ENCODE measurements around the gene SLC44A3.

SLC44A3 gene

DNA sequence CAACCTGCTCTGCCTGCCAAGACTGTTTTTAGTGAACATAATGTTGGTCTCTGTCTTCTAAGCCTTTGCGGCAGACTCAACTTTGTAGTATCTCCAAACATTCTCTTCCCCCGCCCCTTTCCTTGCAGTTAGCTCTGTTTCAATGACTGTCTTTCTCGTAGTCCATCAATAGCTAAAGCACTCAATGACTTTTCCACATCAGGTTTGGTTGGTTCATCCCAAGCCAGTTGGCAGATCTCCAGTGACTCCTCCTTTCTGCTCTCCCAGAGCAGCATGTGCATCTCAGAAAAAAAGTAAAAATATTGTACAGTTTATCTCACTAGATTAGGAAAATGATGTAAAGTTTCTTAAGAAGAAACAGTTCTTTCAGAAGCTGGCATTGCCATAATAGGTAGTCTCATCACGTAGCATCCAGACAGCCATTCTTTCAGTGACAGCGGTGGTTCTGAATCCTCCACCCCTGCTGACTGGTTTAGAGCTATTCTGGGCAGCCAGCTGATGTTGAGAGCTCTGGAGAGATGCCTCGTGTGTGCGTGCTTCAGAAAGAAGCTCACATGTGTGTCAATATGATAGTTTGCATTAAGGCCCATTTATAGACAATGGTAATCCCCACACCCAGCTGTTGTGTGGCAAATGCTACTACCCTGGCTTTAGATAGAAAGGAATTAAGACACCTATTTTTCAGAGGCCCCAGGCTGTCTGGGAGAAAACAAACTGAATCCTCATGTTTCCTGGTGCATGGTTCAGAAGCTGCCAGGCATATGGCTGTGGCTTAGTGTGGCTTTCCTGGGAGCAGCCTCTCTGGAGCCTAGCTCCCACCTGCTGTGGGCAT lies 53.6 kb downstream of the SLC44A3 start:
- DNase-seq (ENCODE audit: low spot score), result no peak

DNA sequence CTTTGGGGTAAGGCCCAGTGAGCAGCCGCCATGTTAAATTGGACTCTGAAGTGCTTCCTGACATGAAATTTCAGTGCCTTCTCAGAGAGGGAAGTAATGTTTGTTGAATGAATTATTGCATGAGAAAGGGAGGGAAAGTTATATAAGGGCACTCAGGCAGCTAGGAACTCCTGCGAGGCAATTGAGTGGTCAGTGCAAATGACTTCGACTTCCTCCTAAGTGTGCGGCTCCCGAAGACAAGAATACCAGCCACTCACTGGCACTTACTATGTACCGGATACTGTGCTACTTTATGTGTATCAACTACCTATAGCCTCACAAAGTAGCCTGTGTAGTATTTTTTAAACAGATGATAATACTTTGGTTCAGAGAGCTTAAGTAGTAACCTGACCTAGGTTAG lies 54.3 kb downstream of the SLC44A3 start:
- DNase-seq (ENCODE audit: low spot score), result no peak

DNA sequence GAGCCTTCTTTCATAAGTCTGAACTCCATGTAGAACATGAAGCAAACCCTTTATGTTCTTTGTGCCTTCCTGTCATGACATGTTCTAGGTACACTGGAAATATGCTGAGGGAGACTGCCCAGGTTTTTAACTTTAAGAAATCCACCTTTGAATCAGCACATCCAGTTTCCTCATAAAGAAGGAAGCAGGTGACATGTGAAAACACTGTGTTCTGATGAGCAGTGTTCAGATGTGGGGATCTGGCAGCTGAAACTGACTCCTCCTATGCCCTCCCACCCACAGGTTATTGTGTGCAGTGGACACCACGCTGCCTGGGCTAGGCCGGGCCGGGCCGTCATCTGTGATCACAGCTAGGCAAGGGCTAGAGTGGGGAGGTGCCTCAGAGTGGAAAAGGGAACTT lies 55.6 kb downstream of the SLC44A3 start:
- DNase-seq (ENCODE audit: low spot score), result no peak

DNA sequence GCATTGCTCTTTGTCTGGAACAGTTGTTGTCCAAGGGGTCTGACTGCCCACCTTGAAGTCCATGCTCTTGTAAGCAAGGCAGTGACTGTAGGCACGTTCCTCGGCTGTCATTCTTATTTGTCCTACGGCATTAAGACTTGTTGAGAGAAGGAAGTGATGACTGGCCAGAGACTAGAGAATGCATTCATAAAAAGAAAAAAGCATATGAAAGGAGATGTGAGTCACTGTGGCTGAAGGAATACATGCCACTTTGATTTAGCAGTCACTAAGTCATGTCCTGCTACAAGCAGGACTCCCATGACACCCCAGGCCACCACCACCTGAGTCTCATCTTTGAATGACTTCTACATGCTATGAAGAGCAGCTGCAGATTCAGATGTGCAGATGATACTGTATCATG lies 56.2 kb downstream of the SLC44A3 start:
- no peak for DNase-seq (ENCODE audit: low spot score)

DNA sequence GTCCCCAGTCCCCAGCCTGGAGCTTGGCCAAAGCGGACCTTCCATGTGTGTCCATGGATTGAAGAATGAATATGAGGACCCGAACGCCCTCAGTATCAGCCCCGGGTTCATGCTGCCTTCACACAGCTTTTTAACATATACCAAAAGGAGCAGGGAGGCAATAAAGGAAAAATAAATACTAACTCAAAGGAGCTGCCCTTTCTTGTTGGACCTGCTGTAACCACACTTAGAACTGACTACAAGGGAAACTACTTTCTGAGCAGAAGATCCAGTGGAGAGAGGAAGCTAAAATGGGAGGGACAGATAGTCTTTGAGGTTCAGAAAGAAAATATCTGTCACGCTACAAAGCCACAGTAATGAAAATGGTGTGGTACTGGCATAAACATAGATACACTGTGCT lies 58.2 kb downstream of the SLC44A3 start:
- DNase-seq (ENCODE audit: low spot score), result no peak

DNA sequence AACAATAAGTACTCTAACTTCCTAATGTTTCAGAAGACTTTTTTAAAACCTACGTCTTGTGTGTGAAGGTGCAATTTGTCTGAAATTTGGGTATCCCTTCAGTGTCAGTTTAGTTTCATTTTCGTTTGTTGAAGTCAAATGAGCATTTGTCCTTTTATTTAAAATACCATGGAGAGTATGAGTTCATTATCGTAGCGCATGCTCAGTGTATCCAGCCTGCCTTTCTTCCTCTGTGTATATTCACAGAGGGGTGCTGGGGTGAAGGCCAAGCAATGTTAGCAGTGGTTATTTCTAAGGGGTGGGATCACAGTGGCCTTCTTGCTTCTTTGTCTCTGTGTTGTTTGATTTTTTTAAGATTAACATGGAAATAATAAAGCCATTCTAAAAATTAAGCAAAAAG lies 63.5 kb downstream of the SLC44A3 start:
- DNase-seq (ENCODE audit: low spot score), result no peak

DNA sequence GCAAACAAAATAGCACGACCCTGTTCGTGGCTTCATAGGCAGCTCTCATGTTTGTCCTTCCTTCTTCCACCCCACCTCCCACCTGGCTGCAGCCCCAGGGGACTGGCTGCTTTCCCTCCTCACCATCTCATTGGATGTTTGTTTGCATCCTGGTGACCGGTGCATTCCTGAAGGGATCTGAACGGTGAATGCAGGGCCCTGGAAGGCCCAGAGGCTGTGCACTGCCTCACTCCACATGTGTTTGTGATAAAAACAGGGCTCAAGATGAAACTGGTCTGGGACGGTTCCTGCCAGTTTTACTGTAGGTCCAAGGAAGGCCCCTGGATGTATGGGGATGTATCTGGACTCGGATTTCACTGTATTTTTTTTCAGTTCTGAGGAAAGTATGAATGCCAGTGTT lies 63.9 kb downstream of the SLC44A3 start:
- DNase-seq (ENCODE audit: low spot score), result peak; percentile 14

DNA sequence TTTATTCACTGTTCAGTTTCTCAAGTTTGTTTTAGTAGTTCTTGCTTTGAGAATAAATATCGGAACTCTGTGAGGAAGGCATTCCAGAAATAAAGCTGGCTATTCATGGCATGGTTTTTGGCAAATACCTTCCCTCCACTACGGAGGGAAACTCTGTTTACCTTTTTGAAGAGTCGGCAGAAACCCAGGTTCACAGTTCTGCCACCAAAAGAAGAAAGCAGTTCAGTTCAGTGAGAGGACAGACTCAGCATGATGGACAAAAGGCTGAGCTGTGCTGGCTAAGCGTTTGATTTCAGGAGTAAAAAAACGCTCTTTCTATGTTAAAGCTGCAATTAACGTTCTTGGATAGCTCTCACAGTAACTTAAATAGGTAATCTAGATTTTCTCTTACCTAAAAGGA lies 64.3 kb downstream of the SLC44A3 start:
- DNase-seq (ENCODE audit: low spot score), result no peak

DNA sequence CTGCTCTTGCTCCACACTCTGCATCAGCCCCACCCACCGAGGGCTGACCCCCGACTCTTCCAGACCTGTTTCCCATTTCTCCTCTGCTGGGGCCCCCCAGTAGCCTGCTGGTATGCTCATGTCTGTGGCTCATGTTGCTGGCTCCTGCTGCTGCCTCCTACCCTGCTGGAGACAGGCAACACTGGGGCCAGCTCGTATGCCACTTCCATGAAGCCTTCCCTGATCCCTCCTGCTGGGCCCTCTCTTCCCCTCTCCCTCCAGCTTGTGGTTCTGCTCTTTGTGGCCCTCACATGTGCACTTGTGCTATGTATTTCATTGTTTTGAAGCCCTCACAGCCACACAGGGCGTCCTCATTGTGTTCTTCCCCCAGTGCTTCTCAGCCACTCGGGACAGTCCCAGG lies 66.2 kb downstream of the SLC44A3 start:
- DNase-seq (ENCODE audit: low spot score), result no peak

DNA sequence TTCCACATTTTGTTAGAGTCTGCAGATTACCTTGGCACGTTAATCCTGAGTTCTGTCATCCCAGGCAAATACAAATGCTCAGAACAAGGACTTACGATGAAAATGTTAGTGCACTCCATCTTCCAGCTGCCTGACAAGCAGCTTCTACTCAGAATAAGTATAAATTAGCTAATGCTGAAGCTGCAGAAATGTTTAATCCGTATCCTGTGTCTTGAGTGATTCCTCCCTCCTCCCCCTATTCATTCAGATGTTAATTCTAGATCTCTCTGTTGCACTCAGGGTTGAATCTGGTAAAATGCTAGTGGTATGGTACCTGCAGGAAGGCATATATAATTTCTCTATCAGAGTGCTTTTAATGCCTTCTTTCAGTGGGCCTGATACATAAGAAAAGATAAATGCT lies 66.9 kb downstream of the SLC44A3 start:
- DNase-seq (ENCODE audit: low spot score), result no peak

DNA sequence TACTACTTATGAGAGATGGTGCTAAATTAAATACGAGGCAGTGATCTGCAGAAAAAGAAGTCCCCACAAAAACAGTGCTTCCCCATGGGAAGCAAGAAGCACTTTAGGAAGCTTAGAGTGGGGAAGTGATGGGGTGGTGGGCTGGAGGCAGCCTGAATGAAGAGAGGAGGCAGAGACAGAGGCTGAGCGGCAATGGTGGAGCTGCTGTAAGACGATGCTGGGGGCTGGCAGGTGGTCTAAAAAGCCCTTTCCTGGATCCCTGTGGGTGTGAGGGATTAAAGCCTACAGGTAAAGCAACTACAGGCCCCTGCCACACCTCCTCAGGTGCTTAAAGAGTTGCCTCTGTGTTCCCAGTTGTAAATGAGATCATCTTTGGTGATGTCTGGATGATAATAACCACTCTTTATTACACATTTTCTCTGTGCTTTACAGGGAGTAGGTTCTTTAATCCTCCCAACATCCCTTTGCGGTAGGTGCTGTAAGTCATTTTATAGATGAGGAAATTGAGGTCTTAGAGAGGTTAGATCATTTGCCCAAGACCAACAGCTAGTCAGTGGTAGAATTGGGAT lies 67.5 kb downstream of the SLC44A3 start:
- no peak for DNase-seq (ENCODE audit: low spot score)

DNA sequence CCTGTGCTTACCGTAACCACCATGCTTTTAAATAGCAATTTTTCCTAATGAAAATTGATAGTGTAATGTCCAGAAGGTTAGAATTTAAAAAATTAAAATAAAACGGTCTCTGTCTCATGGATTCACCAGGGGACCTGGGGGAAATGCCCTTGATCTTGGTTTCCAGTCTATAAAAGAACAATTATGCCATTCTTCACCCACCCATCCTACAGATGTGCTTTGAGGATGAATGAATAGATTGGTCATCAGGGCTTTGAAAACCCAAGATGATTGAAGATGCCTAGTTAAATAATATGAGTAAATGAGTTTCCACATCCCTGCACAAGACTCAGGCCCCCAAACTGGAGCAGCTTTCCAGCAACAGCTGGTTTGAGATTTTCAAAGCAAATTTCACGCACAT lies 68.0 kb downstream of the SLC44A3 start:
- DNase-seq (ENCODE audit: low spot score), result no peak

DNA sequence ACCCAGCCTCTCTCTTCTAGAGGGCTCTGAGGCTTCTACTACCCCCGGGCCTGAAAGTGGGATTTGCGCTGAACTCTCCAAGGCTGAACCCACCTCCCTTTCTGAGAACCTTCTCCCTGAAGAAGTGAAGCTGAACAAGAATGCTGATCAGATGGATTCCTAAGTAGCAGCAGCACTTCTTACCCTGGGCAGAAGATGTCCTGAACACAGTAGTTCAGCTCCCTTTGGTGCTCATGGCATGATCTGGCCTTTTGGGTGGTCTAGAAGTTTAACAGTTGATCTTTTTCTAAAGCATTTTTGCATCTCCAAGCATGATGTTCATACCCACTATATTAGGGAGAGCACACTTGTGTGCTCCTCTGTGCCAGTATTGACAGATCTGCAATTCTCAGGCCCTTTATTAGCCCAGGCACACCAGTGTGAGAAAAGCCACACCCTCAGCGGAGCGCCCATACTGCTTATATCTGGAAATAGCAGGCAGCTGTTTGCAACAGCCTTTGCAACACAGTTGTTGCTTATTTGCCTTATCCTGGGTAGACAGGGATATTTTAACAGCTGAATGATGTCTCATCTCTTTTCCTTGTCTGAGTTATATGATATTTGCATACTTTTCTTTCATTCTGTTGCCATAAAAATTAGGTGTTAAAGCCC lies 72.6 kb downstream of the SLC44A3 start:
- DNase-seq (ENCODE audit: low spot score), result no peak

DNA sequence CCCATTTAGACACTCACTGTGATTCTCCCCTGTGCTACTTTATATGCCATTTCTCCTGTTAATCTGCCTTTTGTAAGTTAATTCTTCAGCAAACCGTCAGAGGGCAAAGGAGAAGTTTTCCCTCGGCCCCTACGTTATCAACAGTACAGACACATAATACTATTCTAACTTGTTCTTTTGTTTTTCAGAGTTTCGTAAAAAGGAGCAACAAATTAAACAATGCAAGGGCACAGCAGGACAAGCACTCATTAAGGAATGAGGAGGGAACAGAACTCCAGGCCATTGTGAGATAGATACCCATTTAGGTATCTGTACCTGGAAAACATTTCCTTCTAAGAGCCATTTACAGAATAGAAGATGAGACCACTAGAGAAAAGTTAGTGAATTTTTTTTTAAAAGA lies 74.5 kb downstream of the SLC44A3 start:
- DNase-seq (ENCODE audit: low spot score), result no peak

DNA sequence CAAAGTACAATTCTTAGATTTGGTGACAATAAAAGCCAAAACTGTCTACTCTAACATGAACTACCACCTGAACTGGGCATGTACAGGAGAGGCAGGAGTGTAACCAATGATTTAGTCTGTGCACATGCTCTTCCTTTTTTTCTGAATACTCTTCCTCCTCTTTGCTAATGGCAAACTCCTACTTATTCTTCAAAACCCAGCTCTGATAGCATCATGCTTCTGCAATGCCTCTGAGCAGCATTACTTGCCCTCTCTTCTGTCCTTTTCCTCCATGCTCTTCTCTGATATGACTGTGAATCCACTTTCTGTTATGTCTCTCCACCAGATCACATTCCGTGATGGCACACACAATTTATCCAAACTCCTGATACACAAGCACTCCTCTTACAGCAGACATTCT lies 75.4 kb downstream of the SLC44A3 start:
- DNase-seq (ENCODE audit: low spot score), result no peak

DNA sequence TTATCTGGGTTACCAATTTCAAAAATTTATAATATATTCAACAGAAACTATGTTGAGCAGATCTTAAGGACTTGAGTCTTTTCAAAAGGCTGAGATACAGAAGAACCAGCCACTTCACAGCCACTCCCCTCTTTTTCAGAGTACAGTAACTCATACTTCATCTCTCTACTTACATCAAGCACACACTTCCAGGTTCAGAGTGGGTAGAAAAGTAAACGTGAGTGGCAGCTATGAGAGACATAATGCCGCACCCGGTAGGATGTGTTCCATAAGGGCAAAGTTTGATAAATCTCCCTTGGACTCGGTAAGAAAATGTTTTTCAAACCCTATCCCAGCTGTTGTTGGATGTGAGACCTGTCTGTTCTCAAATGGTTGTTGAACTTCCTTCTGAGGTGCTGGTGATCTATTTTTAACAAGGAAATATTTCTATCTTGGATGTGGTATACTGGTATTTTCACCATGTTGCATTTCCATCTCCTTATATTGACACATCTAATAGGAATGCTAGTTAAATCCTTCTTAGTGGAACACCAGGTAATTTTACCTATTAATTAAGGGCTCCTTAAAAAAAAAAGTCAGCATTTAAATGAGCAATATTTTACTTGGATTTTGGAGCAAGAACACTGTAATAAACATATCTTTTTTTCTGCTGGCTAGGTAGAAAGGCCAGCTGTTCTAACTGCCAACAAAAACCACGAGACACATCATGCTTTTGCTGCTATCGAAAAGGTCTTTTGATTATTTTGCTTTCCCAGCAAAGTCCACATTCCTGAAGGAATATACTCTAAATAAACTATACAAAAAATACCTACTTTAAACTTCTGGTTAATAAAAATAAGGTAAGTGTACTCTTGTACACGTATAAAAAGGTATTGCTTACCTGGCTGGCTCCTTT lies 78.6 kb downstream of the SLC44A3 start:
- no peak for DNase-seq (ENCODE audit: low spot score)

DNA sequence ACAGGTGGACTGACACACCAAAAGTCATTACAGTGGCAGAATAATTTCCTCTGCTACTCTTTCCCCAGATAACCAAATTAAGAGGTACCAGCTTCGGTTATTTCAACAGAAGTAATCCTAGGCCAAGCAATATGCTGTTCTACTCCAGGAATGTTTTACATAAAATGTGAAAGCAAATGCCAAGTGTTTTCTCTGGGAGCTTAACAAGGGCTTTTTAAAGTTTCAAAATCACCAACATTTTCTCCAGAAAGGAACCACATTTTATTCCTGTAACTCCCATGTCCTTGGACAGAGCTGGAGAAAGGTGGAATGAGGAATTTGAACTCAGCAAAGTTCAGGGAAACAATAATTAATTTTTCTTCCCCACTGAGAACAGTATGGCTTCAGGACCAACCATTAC lies 79.6 kb downstream of the SLC44A3 start:
- DNase-seq (ENCODE audit: low spot score), result no peak

DNA sequence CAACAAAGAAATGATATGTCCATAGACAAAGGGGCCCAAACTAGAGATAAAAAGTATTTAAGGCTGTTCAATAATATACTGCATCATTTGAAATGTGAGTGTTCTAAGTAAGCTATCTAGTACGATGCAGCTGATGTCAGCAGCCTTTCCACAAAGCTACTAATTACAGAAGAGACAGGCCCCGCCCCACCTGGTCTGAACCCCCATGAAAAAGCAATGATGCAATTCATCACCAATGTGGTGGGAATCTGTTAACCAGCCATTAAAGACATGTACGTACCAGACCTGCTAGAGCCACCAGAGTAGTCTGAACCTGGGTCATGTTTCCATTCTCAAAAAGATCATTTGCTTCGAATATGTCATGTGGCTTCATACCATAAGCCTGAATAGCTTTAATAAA lies 81.7 kb downstream of the SLC44A3 start:
- DNase-seq (ENCODE audit: low spot score), result no peak

DNA sequence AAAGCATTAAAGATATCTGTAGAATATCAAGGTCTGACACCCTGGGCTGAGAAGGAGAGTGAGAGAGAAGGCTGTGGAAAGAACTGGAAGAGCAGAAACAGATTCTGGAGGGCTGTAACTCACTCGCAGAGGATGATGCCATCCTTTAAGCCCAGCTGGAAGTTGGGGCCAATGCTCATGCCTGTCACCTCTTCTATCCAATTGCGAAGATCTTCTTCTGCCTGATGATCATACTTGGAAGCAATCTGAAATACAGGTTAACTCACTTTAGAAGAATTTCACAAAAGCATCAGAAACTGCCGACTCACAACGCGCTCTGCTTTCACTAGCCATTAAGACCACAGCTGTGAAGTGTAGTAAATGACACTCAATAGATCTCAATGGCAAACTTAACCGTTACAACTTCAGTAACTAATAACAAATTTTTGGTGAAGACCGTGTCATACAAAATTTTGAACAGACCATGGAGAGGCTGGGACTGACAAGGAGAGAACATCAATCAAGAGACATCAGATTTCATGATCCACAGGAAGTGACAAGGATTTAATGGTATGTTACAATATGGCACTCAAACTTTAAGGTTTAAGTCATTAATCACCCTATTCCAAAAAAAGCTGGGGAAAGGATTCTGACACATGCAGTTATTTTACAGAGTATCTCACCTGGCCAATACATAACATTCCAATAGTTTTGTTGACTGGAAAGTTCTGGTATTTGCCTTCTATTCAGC lies 83.3 kb downstream of the SLC44A3 start:
- no peak for DNase-seq (ENCODE audit: low spot score)

DNA sequence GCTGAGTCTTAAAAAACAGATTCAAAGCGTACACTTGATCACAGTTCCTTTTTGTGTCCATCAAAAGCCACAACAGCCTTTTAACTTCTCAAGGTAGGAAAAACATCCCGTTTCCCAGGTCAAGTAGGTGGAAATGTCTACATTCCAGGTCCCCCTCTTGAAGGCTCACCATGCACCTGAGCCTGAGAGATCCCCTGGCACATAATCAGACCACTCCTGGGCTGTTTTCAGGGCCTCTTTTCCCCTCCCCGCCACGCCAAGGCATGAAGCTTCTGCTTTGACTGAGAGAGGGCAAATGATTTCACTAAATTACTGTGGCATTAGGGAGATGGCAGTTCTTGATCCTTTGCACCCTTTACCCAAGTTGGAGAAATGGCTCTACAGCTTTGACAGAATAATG lies 85.0 kb downstream of the SLC44A3 start:
- DNase-seq (ENCODE audit: low spot score), result no peak

DNA sequence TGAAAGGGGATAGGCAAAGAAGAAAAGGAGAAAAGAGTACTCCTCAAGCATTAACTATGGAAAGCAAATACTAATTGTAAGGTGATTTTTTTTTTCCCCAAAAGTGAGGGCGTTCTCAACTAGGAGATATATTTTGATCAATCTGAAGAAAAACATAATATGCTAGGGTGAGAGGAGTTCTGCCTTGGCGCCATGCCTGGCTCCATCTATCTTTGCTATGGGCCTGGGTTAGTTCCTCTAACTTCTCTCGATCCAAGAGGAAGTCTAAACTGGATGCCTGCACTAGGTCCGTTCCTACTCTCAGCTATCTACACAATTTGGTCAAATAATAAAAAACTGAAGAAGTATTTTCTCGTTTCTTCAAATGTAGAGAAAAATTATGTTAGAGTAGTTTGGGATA lies 86.2 kb downstream of the SLC44A3 start:
- no peak for DNase-seq (ENCODE audit: low spot score)

DNA sequence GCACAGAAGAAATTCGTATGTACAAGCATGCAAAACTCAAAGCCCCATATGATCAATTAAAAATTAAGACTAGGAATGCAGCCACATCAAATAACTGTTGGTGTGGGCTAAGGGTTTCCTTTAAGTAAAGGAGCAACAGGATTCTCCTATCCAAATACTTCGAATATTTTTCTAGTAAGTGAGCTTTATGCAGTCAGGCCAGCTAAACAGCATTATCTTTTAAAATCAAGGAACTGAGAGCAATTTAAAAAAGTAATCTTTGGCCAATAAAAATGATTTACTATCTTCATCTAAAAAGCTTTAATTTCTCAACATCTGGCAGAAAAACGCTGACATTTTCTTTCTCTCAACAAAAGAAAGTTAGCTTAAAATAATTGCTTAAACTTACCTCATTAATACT lies 87.0 kb downstream of the SLC44A3 start:
- no peak for DNase-seq (ENCODE audit: low spot score)

Data from HuH-7 (cell line).